Lower lobe of right lung (tissue), 2 donors: Measurements from ENCODE around the gene TPP1. TPM values are rescaled to one million over a fixed set of nuclear protein-coding genes. Genes with fewer than 3 reads are reported as not detected.

Experiments
- ATAC-seq, 2 donors: fragments of 200-7000 bp; cut with Tn5 transposase; one replicate each; pipeline ENCODE4 v1.9.1; 2020 to 2022; ENCODE audit warnings: mild to moderate bottlenecking in 2 of 2, moderate library complexity in 2 of 2
- DNase-seq: peaks from one replicate; pipeline ENCODE4 v3.0.0-alpha.2; 2020
- H3K27ac ChIP-seq: fragments of 200-600 bp; one replicate; pipeline ENCODE4 v1.8.0; 2022
- H3K27me3 ChIP-seq: fragments of 200-600 bp; one replicate; pipeline ENCODE4 v1.8.0; 2022; ENCODE audit warnings: low read depth
- H3K36me3 ChIP-seq: fragments of 200-600 bp; one replicate; pipeline ENCODE4 v1.8.0; 2022; ENCODE audit warnings: mild to moderate bottlenecking
- H3K4me1 ChIP-seq: fragments of 200-600 bp; one replicate; pipeline ENCODE4 v1.8.0; 2022
- H3K4me3 ChIP-seq: fragments of 200-600 bp; one replicate; pipeline ENCODE4 v1.8.0; 2022; ENCODE audit warnings: mild to moderate bottlenecking
- H3K9me3 ChIP-seq: fragments of 200-600 bp; one replicate; pipeline ENCODE4 v1.8.0; 2022
- CTCF ChIP-seq: fragments of 200-600 bp; IDR thresholded peaks from one replicate; pipeline ENCODE4 v1.8.0; 2022; ENCODE audit warnings: antibody characterized with exemption, mild to moderate bottlenecking
- intact Hi-C: fragments of 100-400 bp; cut with DNase I; formaldehyde crosslinking; loops from one replicate; pipeline ENCODE4 v1.11.0; 2022
- total RNA-seq: library from RNA; stranded (reverse); fragmentation: NEBNext Ultra II Directional; extraction: Animal tissue kit (Norgen Biotek cat#: 25700); gene quantifications from one replicate; pipeline ENCODE4 v1.2.1, GENCODE V29; 2021
- donor health status: DM: no; HTN: yes; CAD: no; lungs with severe emphysema.

The TPP1 gene
- total RNA-seq, 1 donor from 2014 or later: 231 TPM

- H3K27me3 ChIP-seq: no peaks in the 10 kb centered on the region
- ATAC-seq (peak in 1 of 2 donors; percentile 10), DNase-seq (no peak)
- H3K4me3 ChIP-seq: peak overlapping the region; percentile 14
- intact Hi-C loops: no loop called here
- TF ChIP-seq CTCF: no peak
- no peaks in the 10 kb centered on the region for H3K36me3 ChIP-seq
- H3K27ac ChIP-seq: no peak overlapping the region
- H3K4me1 ChIP-seq: no peaks in the 10 kb centered on the region
- no peaks in the 10 kb centered on the region for H3K9me3 ChIP-seq
These were observed 48.4 kb downstream of the TPP1 start for GRCh38 chr11:6570691-6571427.

- no peak for TF ChIP-seq CTCF
- DNase-seq: no peak
- H3K27ac ChIP-seq: no peak overlapping the region
- H3K36me3 ChIP-seq: no peaks in the 10 kb centered on the region
- no peak overlapping the region for H3K4me3 ChIP-seq
- intact Hi-C loops: no loop called here
- no peaks in the 10 kb centered on the region for H3K4me1 ChIP-seq
- ATAC-seq: no peak
- no peaks in the 10 kb centered on the region for H3K27me3 ChIP-seq
- H3K9me3 ChIP-seq: no peaks in the 10 kb centered on the region
These were observed 49.5 kb downstream of the TPP1 start for GRCh38 chr11:6569706-6570105.

GRCh38 chr11:6568191-6568918 is 50.9 kb downstream of the TPP1 start:
- H3K27ac ChIP-seq: no peak overlapping the region
- no peaks in the 10 kb centered on the region for H3K4me1 ChIP-seq
- H3K4me3 ChIP-seq: no peak overlapping the region
- no peaks in the 10 kb centered on the region for H3K36me3 ChIP-seq
- ATAC-seq (peak; percentile 21), DNase-seq (no peak)
- H3K9me3 ChIP-seq: no peaks in the 10 kb centered on the region
- TF ChIP-seq CTCF: no peak
- intact Hi-C loops: no loop called here
- no peaks in the 10 kb centered on the region for H3K27me3 ChIP-seq

- Histone ChIP-seq H3K27ac (no peak overlapping the region), H3K4me3 (no peak overlapping the region), H3K27me3 (no peaks in the 10 kb centered on the region), H3K36me3 (no peaks in the 10 kb centered on the region), H3K4me1 (no peaks in the 10 kb centered on the region), H3K9me3 (no peaks in the 10 kb centered on the region)
- no peak for TF ChIP-seq CTCF
- intact Hi-C loops: no loop called here
- no peak for ATAC-seq
- DNase-seq: no peak
These were observed 51.9 kb downstream of the TPP1 start for GRCh38 chr11:6567371-6567745.

GRCh38 chr11:6566704-6567370 is 52.4 kb downstream of the TPP1 start:
- intact Hi-C loops: no loop called here
- Histone ChIP-seq H3K9me3 (no peaks in the 10 kb centered on the region), H3K27me3 (no peaks in the 10 kb centered on the region), H3K36me3 (no peaks in the 10 kb centered on the region), H3K4me3 (no peak overlapping the region), H3K4me1 (no peaks in the 10 kb centered on the region), H3K27ac (no peak overlapping the region)
- DNase-seq: no peak
- TF ChIP-seq CTCF: no peak
- ATAC-seq: no peak
